GM18526 (cell line): ENCODE results near the gene BCL2L2.

Source experiments
- POLR2A ChIP-seq: IDR thresholded peaks from 3 replicates; pipeline ENCODE4 v1.6.1; 2011; ENCODE audit not compliant: insufficient read length; ENCODE audit errors: extremely low read depth

Gene BCL2L2

GRCh38 chr14:23358042-23358441 is 51.4 kb downstream of the BCL2L2 start:
- no peak for TF ChIP-seq POLR2A

DNA sequence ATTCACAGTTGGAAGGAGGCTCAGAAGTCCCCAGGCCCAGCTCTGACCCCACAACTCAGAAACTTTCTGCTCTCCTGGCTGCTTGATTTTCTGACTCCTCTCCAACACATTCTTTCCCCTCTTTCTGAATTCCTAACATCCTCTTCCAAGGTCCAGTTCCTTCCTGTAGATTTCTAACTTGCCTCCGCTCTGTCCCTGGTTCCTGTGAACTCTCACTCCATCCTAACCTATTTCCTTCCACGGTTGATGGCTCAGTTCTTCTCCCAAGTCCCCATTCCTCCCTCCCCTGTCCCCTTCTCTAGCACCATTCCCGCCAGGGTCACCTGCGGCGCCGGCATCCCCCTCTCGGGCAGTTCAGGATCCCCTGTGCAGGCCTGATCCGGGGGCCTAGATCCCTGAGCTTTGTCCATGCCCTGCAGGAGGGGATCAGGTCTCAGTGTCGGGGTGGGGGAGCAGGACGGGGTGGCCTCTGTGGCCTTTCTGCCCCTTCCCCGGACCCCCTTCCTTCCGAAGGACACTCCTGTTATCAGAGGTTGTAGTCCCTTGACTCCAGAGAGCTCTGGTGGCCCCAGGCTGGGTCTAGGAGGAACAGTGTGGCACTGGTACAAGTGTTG is 52.0 kb downstream of the BCL2L2 start:
- TF ChIP-seq POLR2A, result no peak

- no peak for TF ChIP-seq POLR2A
Measured at GRCh38 chr14:23359167-23359626, 52.6 kb downstream of the BCL2L2 start.

DNA sequence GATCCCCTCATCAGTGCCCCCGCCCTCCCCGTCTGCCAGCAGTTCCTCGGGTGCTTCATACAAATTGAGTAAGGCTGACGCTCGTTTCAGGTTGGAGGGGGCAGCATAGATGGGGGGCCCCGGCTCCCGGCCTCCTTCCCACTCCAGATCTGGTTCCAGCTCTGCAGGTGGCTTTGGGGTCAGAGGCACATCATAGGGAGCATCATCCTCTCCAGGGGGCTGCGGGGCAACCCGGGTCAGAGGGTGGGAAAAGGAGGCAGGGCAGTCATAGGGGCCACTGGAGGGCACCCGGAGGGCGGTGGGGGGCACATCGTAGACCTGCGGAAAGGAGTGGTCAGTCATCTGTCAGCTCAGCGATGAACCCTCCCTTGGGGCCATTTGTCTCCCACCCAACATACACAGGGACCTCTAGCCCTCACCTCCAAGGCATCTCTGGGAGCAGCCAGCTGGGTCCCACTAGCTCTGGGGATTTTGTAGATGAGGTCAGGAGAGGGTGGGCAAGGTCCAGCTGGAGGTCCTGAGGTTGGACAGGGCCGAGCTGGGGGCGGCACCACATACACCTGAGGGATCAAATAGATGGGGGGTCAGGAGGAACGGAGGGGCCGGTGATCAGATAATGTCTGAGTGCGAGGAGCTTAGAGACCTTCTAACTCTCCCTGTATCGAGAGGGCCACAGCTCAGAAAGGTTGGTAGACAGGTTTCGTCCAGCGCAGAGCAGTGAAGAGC is 53.3 kb downstream of the BCL2L2 start:
- no peak for TF ChIP-seq POLR2A

- no peak for TF ChIP-seq POLR2A
Measured at GRCh38 chr14:23360496-23360895, 53.9 kb downstream of the BCL2L2 start.

- no peak for TF ChIP-seq POLR2A
Measured at GRCh38 chr14:23361320-23361719, 54.7 kb downstream of the BCL2L2 start.
